Hepatic stellate cell (primary cell): ENCODE measurements around the gene RPL22.
"Not testable (repeated sequence)": the region's sequence is repeated elsewhere in the genome, so short reads cannot be mapped to it uniquely, and the experiment has no call there.

Experiments used
- DNase-seq: peaks from one replicate; pipeline ENCODE4 v3.0.0; 2011; ENCODE audit warnings: low spot score

RPL22 gene

DNA sequence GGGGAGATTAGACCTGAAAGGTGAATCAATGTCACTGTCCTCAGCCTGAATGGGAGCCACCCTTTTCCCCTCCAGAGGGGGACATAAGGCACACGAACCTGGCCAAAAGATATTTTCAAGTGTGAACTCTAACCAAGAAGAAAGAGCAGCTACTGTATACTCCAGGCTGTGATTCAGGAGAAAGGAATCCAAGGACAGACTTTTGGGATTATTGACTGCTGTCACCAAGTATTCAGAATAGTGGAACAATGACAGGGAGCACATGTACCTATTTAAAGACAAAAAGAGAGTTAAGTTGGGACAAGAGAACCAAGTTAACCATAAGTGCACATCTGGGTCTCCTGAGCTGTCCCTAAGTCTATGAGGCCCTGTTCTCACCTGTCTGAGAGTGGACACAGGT lies 34.0 kb upstream of the RPL22 start:
- no peak for DNase-seq

- no peak for DNase-seq
Observed at GRCh38 chr1:6225651-6226050, 26.3 kb upstream of the RPL22 start.

DNA sequence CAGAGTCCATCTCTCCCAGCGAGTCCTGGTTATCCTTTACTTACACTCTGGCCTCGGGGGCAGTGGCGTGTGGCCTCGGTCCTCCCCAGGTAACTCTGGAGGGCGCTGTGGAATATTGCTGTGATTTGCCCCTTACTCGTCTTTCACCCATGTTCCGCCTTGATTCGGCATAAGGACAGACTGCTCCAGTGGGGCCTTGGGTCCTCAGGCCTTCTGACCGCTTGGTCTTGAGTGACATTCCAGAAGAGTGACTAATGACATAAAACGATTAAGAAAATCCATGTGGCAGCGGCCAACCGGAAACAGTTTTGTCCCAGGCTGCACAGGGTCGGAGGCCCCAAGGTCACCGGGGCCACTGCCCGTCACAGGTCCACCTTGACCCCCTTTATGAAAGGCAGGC lies 25.3 kb upstream of the RPL22 start:
- no peak for DNase-seq

- no peak for DNase-seq
Observed at GRCh38 chr1:6223617-6224016, 24.2 kb upstream of the RPL22 start.

DNA sequence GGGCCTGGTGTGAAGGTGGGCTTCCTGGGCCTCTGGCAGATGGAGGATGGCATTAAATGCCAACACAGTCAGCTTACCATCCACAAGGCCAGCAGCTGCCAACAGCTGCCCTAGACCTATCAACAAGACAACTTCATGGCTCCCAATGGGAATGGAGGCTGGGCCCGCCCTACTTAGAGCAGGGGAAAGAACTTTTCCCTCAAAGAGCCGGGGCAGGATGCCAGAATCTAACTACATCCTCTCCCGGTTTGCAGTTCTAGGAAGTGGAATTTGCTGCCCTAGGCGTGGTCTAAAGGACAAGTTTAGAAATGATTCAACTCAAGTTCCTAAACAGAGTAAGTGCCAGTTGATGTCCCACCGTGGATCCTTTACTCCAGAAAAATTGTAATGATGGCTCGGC lies 23.2 kb upstream of the RPL22 start:
- no peak for DNase-seq

- DNase-seq = no peak
Observed at GRCh38 chr1:6221210-6221784, 21.9 kb upstream of the RPL22 start.

DNA sequence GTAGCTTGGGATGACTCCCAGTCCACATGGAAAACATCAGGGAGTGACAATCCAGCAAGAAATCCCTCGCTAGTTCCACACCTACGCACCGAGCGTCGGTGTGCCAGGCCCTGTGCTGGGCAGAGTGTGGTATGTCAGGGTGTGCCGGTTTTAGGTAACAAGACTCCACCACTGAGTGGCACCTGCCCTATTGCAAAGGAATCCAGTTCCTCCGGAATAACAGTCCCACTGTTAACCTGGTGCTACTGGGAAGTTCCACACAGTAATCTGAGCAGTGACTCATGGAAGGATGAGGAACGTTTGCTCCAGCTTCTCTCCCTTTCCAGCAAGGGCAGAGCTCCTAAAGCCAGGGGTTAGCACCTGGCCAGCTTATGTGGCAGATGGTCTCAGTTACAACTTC lies 20.8 kb upstream of the RPL22 start:
- no peak for DNase-seq

GRCh38 chr1:6219641-6220040 lies 20.2 kb upstream of the RPL22 start:
- DNase-seq = not testable (repeated sequence)

DNA sequence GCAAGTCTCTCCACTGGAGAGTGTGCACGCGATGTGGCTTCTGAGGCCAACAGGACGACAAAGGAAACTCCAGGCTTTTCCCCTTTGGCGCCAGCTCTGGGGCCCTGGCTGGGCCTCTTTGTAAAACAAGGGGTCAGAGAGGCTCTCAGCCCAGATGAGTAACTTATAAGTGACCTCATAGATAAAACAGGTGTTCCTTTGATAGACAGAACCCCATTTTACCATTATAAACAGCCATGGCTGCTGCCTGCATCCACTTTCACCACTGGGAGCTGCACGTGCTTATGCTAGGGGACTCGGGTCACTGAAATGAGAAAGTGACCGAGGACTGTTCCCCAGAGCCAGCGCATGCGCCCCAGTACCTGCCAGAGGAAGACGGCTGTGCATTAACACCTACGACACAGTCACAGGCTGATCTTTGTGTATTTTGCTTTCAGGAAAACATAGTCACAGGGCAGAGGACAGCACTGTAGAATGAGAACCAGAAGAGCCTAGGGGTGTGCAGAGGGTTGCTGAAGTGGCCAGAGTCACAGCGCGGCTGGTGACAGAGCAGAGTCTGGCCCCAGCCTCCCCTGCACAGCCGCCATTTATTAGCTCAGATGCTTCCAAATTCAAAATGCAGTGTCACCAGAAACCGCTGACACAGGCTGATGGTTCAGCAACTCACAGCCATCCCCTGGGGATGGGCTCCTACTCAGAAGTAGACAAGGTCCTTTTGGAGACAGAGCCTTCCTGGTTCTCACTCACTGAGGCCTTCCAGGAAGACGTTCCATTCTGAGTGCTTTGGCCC lies 19.2 kb upstream of the RPL22 start:
- no peak for DNase-seq

DNA sequence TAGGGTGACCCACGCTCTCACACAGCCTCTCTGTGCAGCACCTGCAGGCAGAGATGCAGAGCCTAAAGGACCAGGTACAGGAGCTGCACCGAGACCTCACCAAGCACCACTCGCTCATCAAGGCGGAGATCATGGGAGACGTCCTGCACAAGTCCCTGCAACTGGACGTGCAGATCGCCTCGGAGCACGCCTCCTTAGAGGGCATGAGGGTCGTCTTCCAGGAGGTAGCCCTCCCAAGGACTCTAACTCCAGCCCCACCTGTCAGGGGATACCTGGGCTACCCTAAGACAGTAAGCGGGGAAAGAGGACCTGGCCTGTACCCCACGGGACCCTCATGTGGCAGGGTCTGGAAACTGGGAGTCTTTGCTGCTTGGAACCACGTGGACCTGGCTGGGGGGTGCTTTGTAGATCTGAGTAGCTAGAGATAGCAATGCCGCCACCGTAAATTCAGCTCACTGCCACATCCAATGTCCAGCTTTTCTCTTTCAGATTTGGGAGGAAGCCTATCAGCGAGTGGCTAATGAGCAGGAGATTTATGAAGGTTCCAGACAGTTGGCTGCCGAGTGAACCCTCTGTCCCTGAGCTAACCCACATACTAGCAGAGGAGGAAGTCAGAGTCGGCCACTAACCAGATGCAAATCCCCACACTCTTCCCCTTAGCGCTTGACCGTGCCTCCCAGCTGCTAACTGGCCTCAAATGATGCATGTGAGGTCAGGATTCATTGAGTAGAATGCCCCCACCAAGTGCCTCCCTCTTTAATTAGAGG lies 13.0 kb upstream of the RPL22 start:
- no peak for DNase-seq

GRCh38 chr1:6211731-6212130 lies 12.3 kb upstream of the RPL22 start:
- DNase-seq = no peak

DNA sequence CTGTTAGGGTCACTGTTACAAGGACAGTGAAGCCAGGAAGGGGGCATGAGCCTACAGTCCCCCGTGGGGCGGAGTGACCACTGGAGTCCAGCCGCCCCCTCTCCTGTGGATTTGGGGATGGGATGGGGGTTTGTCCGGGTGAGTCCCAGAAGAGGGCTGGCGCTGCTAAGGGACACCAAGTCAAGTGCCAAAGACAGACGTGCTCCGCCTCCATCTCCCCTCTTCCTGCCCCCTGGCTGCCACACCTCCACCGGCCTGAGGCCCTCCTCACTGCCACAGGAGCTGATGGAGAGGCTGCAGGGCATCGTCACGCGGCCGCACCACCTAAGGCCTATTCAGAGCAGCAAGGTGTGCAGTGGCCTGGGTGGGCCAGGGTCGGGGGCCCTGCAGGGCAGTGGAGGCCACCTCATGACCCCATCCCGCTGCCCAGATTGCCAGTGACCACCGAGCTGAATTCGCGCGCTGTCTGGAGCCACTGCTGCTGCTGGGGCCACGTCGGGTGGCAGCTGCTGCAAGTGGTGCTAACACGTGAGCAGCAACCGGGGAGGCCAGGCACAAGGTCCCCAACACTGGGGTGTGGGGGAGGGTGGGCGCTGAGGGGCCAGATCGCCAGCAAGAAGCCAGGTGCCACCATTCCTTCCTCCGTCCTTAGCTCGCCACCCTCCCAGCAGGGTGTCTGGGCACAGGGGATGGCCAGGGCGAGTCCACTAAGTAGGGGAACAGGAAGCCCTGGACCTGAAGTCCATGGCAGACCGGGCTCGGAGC lies 11.4 kb upstream of the RPL22 start:
- DNase-seq = no peak

DNA sequence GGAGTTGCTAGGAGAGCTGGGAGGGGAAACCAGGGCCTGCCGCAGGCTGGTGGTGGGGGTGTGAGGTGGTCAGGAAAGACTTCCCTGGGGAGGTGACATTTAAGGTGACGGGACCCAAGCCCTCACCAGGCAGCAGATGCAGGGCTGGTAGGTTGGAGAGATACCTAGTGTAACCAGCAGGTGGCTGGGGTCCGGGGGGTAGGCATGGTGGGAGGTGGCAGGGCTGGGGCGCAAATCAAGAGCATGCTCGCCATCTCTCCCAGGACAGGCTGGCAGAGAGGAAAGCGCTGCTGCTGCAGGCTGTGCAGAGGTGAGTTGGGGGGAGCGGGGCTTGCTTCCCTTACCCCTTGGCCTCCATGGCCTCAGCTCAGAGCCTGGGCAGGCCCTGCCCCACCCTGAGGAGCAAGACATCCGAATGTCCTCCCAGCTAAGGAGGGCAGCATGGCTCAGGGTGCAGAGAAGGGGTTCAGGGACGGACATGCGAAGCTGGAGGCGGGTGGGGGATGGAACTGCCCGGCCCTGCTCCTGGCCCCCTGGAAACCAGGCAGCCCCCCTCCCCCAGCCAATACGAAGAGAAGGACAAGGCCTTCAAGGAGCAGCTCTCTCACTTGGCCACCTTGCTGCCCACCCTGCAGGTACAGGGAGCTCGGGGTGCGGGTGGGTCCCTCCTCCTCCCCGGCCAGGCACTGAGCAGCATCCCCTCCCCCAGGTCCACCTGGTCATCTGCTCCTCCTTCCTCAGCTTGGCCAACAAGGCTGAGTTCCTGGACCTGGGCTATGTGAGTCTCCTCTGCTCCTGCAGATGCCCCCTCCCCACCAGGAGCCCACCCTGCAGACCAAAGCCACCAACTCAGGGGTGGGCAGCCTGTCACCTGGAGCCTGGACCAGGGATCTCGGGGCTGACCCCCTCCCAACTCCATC lies 10.5 kb upstream of the RPL22 start:
- DNase-seq = no peak

DNA sequence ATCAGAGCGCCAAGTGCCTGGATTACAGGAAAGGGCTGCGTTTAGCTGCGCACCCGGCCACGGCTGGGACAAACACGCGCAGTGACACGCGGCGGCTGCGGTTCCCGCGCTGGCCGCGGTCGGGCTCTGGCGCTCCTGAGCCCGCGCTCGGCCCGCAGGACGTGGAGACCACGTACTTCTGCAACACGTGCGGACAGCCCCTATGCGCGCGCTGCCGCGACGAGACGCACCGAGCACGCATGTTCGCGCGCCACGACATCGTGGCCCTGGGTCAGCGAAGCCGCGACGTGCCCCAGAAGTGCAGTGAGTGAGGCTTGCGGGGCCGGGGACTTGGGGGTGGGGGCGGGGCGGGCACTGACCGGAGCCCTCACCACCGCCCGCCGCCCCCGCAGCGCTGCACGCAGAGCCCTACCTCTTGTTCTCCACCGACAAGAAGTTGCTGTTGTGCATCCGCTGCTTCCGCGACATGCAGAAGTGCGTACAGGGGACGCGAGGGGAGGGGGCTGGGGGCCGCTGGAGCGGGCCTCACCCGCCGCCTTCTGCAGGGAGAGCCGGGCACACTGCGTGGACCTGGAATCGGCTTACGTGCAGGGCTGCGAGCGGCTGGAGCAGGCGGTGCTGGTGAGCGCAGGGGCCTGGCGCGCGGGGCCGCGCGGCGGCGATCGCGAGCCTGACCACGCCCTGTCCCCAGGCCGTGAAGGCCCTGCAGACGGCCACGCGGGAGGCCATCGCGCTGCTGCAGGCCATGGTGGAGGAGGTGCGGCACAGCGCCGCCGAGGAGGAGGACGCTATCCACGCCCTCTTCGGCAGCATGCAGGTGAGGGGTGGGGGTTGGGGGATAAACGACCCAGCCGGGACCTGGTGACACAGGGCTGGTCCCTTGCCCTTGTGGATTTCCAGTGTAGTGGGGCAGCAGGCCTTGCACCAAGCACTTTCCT lies 9.6 kb upstream of the RPL22 start:
- DNase-seq = peak; percentile 84

DNA sequence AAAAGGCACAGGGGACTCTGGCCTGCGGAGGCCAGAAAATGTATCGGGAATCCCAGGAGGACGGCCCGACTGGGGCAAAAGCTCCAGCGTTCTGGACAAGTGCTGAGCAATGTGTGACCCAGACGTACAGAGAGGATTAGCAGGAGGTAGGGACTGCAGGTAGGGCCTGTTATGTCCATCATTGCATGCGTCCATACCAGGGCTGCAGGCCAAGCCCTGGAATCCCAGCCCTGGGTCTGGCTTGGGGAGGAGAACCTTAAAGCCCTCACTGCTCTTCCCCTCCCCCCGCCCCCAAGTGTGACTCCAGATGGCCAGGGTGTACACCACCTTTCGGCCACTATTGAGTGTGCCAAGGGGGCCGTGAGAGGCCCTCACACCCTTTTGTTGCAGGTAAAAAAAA lies 8.5 kb upstream of the RPL22 start:
- no peak for DNase-seq

- DNase-seq = no peak
Observed at GRCh38 chr1:6207075-6207885, 7.9 kb upstream of the RPL22 start.

DNA sequence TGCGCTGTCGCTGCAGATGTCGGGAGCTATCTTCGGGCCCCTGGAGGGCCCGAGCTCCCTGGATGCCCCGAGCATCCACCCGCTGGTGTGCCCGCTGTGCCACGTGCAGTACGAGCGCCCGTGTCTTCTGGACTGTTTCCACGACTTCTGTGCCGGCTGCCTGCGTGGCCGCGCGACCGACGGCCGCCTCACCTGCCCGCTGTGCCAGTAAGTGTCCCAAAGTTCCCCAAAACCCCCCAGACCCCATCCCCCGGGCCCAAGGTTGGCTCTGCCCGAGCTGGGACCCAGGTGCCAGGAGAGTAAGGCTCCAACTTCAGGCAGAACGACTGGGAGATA lies 7.1 kb upstream of the RPL22 start:
- no peak for DNase-seq

- peak; percentile 83 for DNase-seq
Observed at GRCh38 chr1:6205849-6206519, 6.6 kb upstream of the RPL22 start, which contains the start of gene RNF207. TSS of gene RNF207 (plus strand) at chr1:6206119. CDS start at chr1:6206536, 417 bp downstream.

DNA sequence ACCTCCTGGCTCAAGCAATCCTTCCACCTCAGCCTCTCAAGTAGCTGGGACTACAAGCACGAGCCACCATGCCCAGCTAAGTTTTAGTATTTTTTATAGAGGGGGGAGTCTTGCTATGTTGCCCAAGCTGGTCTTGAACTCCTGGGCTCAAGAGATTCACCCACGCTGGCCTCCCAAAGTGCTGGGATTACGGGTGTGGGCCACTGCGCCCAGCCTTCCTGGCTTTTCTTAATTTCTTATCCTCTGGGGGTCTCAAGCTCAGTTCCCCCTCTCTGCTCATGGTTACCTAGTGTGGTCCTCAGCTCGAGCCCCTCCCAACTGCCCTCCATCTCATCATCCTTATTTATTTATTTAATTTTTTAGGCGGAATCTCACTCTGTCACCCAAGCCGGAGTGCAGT lies 2.9 kb upstream of the RPL22 start:
- no peak for DNase-seq
